Heart right ventricle (tissue), 16 donors: Measurements from ENCODE around the gene PATJ. TPM values are rescaled to one million over a fixed set of nuclear protein-coding genes. Genes with fewer than 3 reads are reported as not detected.

Source experiments
- ATAC-seq, 8 donors: fragments of 200-7000 bp; cut with Tn5 transposase; one replicate each; pipeline ENCODE4 v1.9.1; 2020; ENCODE audit warnings: mild to moderate bottlenecking in 8 of 8, moderate library complexity in 8 of 8, moderate number of reproducible peaks in 1 of 8
- DNase-seq, 2 donors: peaks; one replicate each; pipeline ENCODE4 v3.0.0-alpha.2; 2020
- H3K27ac ChIP-seq, 10 donors: fragments of 200-600 bp; sonication (generic) in 2 of 10; one replicate each; pipeline versions ENCODE4 v1.5.0 to v1.8.0; 2020 to 2022; ENCODE audit warnings: mild to moderate bottlenecking in 3 of 10
- H3K27me3 ChIP-seq, 7 donors: fragments of 200-600 bp; one replicate each; pipeline ENCODE4 v1.8.0; 2021 to 2022; ENCODE audit warnings: mild to moderate bottlenecking in 2 of 7
- H3K36me3 ChIP-seq, 9 donors: fragments of 200-600 bp; sonication (generic) in 1 of 9; one replicate each; pipeline versions ENCODE4 v1.5.0 to v1.8.0; 2020 to 2022; ENCODE audit warnings: mild to moderate bottlenecking in 2 of 9
- H3K4me1 ChIP-seq, 9 donors: fragments of 200-600 bp; sonication (generic) in 1 of 9; one replicate each; pipeline versions ENCODE4 v1.5.0 to v1.8.0; 2020 to 2022; ENCODE audit warnings: mild to moderate bottlenecking in 4 of 9
- H3K4me3 ChIP-seq, 10 donors: fragments of 200-600 bp; sonication (generic) in 2 of 10; one replicate each; pipeline versions ENCODE4 v1.5.0 to v1.8.0; 2020 to 2022; ENCODE audit warnings: mild to moderate bottlenecking in 7 of 10, moderate library complexity in 2 of 10
- H3K9me3 ChIP-seq, 11 donors: fragments of 200-600 bp in 10 of 11; sonication (generic) in 2 of 11; one replicate each; pipeline versions ENCODE4 v1.5.0 to v1.8.0; 2013 to 2022; ENCODE audit warnings: mild to moderate bottlenecking in 2 of 11, control low read depth in 1 of 11, moderate library complexity in 1 of 11
- CTCF ChIP-seq, 9 donors: fragments of 200-600 bp; sonication (generic) in 2 of 9; IDR thresholded peaks; one replicate each; pipeline versions ENCODE4 v1.5.0 to v1.8.0; 2021 to 2022; ENCODE audit warnings: antibody characterized with exemption in 9 of 9, mild to moderate bottlenecking in 5 of 9, moderate library complexity in 1 of 9
- WGBS, 2 donors: extraction: QIAGEN DNeasy Blood & Tissue Kit; methylation state at CpG; one replicate each; pipeline ENCODE4 v1.1.7; 2013; ENCODE audit warnings: inconsistent platforms in 1 of 2; 5-methylcytosine and 5-hydroxymethylcytosine counted together
- intact Hi-C, 10 donors: fragments of 100-400 bp; cut with DNase I; formaldehyde crosslinking; loops; one replicate each; pipeline versions ENCODE4 v1.11.1 to v1.14.2; 2022
- polyA plus RNA-seq, 2 donors: library from polyadenylated mRNA; stranded (reverse); fragments of 200-250 nt; gene quantifications; one replicate each; pipeline ENCODE4 v1.2.3, GENCODE V29; 2013
- total RNA-seq, 10 donors: library from RNA; stranded (reverse); fragmentation: NEBNext Ultra II Directional in 3 of 10; extraction: Animal tissue kit (Norgen Biotek cat#: 25700) in 3 of 10; gene quantifications; one replicate each; pipeline versions ENCODE4 v1.2.1 to v1.2.4, GENCODE V29; 2021 to 2023
- donor health status: Arrhythmogenic right ventricular cardiomyopathy.
- donor health status: ischemic (EF 13 %, LVEDD 7.1; RV severe dilation, severe dysfunction).
- donor health status: healthy with polysubstance abuse.
- donor health status: DM: no; HTN: yes; CAD: no.
- donor health status: DM: no; HTN: no; CAD: no.
- donor health status: ischemic (EF 25% LVEDD 6.9; RV normal size, moderate dysfunction).
- donor health status: ischemic (EF 25% LVEDD 5.7; RV mildly dilated, moderate dysfunction).
- donor health status: healthy.
- donor health status: DM: yes; HTN: yes; CAD: no.
- donor health status: Ischemic cardiomyopathy.
- donor health status: ischemic (EF 35%, LVEDD 5.7; RV mildly dilated, moderate dysfunction).
- donor health status: nonischemic (EF 11% LVEDD 7.7; RV severe dilation, severe dysfunction).
- donor health status: DM: yes; HTN: yes; CAD: no.
- donor health status: PGD.
- donor health status: ischemic (EF 29% LVEDD 5.4; RV normal size, mild dysfunction).
- donor health status: nonischemic (EF 23%, LVEDD 6.1; RV moderate dilation, normal function).

Gene PATJ
- total and polyA plus RNA-seq, 12 donors = 3.7 to 213 (median 119) TPM

GRCh38 chr1:61895175-61895574, 152.9 kb downstream of the PATJ start:
- no peaks in the 10 kb centered on the region for H3K36me3 ChIP-seq
- DNase-seq (no peak), ATAC-seq (no peak)
- H3K27me3 ChIP-seq = no peaks in the 10 kb centered on the region
- no peak overlapping the region for H3K4me3 ChIP-seq
- TF ChIP-seq CTCF (IDR thresholded peaks at IDR 0.05) = no peak
- intact Hi-C loops = no loop called here
- H3K27ac ChIP-seq = no peak overlapping the region
- no peaks in the 10 kb centered on the region for H3K9me3 ChIP-seq
- WGBS, 2 donors = 30 to 58% methylated on average over 2 of the region's 2 CpGs
- H3K4me1 ChIP-seq = no peaks in the 10 kb centered on the region

DNA sequence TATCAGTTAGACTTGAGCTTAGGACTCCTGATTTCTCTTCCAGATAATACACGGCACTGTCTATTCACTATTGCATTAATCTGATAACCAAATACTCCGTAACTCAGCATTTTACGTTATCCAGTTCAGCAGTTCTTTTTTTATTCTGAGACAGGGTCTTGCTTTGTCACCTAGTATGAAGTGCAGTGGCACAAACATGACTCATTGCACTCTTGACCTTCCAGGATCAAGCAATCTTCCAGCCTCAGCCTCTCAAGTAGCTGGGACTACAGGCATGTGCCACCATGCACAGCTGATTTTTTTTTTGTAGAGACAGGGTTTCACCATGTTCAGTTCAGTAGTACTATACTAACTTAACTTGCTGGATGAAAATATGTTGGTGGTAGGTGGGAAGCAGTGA, 156.4 kb downstream of the PATJ start:
- TF ChIP-seq CTCF (IDR thresholded peaks at IDR 0.05) = no peak
- Histone ChIP-seq H3K27ac (no peak overlapping the region), H3K4me3 (no peak overlapping the region), H3K4me1 (no peaks in the 10 kb centered on the region), H3K36me3 (peaks cover 0 to 7% (median 0%) of the 10 kb centered on the region in 9 donors), H3K9me3 (no peaks in the 10 kb centered on the region), H3K27me3 (no peaks in the 10 kb centered on the region)
- no peak for ATAC-seq
- intact Hi-C loops = no loop called here
- no peak for DNase-seq
- WGBS, 2 donors = 92 to 96% methylated on average over 3 of the region's 3 CpGs

DNA sequence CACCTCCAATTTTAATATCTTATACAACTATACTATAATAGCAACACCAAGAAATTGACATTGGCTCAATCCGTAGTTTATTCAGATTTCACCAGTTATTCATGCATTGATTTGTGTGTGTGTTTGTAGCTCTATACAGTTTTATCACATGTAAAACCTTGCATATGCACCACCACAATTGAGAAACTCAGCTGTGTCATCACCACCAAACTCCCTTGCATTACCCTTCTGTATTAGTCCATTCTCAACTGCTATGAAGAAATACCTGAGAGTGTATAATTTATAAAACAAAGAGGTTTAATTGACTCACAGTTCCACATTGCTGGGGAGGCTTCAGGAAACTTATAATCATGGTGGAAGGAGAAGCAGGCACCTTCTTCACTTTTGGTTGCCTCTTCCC, 162.1 kb downstream of the PATJ start:
- WGBS, 2 donors = 94 to 100% methylated on average over 1 of the region's 1 CpG
- H3K4me3 ChIP-seq = no peak overlapping the region
- no peak overlapping the region for H3K27ac ChIP-seq
- no peaks in the 10 kb centered on the region for H3K27me3 ChIP-seq
- H3K4me1 ChIP-seq = no peaks in the 10 kb centered on the region
- TF ChIP-seq CTCF (IDR thresholded peaks at IDR 0.05) = no peak
- ATAC-seq (no peak), DNase-seq (no peak)
- H3K36me3 ChIP-seq = peaks cover 0 to 18% (median 4%) of the 10 kb centered on the region in 9 donors
- intact Hi-C loops = no loop called here
- H3K9me3 ChIP-seq = no peaks in the 10 kb centered on the region

DNA sequence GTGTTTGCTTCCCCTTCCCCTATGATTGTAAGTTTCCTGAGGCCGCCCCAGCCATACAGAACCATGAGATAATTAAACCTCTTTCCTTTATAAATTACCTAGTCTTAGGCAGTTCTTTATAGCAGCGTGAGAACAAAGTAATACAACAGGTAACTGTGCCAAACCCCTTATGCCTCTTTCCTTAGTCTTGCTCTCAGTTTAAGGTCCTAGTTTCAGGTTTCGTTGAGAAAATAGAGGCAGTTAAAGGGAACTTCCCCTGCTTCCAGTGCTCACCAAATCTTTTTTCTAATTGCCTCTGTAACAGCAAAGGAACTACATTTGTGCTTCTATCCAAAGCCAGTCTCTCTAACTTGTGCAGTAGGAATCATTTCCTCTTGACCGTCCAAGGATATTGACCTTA, 164.8 kb downstream of the PATJ start:
- WGBS, 2 donors = 64 to 70% methylated on average over 4 of the region's 4 CpGs
- Histone ChIP-seq H3K27ac (no peak overlapping the region), H3K9me3 (no peaks in the 10 kb centered on the region), H3K36me3 (peaks cover 0 to 21% (median 8%) of the 10 kb centered on the region in 9 donors), H3K4me1 (no peaks in the 10 kb centered on the region), H3K27me3 (no peaks in the 10 kb centered on the region), H3K4me3 (no peak overlapping the region)
- intact Hi-C loops = no loop called here
- ATAC-seq = no peak
- TF ChIP-seq CTCF (IDR thresholded peaks at IDR 0.05) = no peak
- no peak for DNase-seq

DNA sequence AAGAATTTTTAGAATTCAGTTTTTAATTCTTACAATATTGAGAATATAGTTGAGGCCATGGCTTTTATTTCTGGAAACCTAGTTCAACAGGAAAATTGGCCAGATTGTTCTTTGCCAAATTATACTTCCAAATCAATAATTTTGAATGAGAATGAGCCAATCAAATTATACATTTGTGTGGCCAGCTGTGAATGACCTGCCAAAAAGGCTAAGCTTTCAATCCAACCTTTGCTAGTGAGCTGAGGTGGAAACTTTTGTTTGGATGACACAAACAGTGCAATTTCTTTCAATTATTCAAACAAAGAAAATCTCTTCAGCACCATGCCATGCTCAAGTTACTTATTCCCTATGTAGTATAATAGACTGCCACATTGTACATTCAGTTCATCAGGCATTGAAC, 167.8 kb downstream of the PATJ start:
- no peak for DNase-seq
- H3K9me3 ChIP-seq = no peaks in the 10 kb centered on the region
- H3K4me1 ChIP-seq = no peaks in the 10 kb centered on the region
- TF ChIP-seq CTCF (IDR thresholded peaks at IDR 0.05) = no peak
- intact Hi-C loops = no loop called here
- H3K4me3 ChIP-seq = no peak overlapping the region
- no peak for ATAC-seq
- peaks cover 0 to 21% (median 8%) of the 10 kb centered on the region in 9 donors for H3K36me3 ChIP-seq
- H3K27me3 ChIP-seq = no peaks in the 10 kb centered on the region
- H3K27ac ChIP-seq = no peak overlapping the region
